BLaER1 treated with 17β-estradiol and CSF1 and Interleukin-3, amounts not matched to agents 10 nM and 100 nM (cell line): ENCODE measurements around the gene GAS2L1.

Experiments used
- H3K27ac ChIP-seq, 11 experiments: shearing (Covaris generic); formaldehyde crosslinking; 2 replicates each; pipeline ENCODE4 v1.8.1; 2022
- H3K27me3 ChIP-seq, 11 experiments: shearing (Covaris generic); formaldehyde crosslinking; 2 replicates each; pipeline ENCODE4 v1.8.1; 2022
- H3K36me3 ChIP-seq, 11 experiments: shearing (Covaris generic); formaldehyde crosslinking; 2 replicates each; pipeline ENCODE4 v1.8.1; 2022
- H3K4me1 ChIP-seq, 10 experiments: shearing (Covaris generic); formaldehyde crosslinking; 2 replicates each; pipeline ENCODE4 v1.8.1; 2022
- H3K4me2 ChIP-seq, 11 experiments: shearing (Covaris generic); formaldehyde crosslinking; 2 replicates each; pipeline ENCODE4 v1.8.1; 2022
- H3K4me3 ChIP-seq, 10 experiments: shearing (Covaris generic); formaldehyde crosslinking; 2 replicates each; pipeline ENCODE4 v1.8.1; 2022
- H3K9ac ChIP-seq, 11 experiments: shearing (Covaris generic); formaldehyde crosslinking; 2 replicates each; pipeline ENCODE4 v1.8.1; 2022
- H3K9me3 ChIP-seq, 11 experiments: shearing (Covaris generic); formaldehyde crosslinking; replicated peaks in 1 of 11; 2 replicates each; pipeline ENCODE4 v1.8.1; 2022
- H4K20me1 ChIP-seq, 11 experiments: shearing (Covaris generic); formaldehyde crosslinking; 2 replicates each; pipeline ENCODE4 v1.8.1; 2022
- Cebpa-rat ChIP-seq, 11 experiments: shearing (Covaris generic); IDR thresholded peaks; 2 replicates each; pipeline ENCODE4 v1.8.1; 2022

GAS2L1 gene

DNA sequence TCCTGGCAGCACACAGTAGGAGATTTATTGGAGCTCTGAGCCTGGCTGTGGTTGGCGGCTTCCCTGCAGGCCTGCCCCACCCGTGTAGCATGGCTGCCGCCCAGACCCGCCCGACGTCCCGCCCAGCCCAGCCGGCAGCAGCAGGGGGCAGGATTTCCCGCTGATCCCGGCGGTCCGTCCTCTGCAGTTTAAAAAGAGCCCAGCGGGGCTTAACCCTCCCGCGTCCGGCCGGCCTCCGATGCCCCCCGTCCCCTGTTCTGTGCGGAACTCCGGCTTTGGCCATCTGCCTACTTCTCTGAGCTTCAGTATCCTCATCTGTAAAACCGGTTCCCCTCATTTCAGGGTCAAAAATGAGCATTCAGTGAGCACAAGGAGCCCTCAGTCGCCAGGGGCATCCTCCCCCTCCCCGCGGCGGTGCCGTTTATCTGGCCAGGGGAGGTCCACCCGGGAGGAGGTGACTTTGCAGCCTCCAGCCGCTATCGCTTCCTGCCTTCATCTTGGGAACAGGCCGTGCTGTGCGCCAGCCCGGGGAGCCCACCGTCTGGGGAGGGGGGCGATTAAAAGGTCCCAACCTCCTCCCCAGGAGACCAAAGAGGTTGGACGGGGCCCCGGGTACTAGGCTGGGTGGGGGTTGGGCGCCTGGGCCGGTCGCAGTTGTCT is at the start of gene GAS2L1:
Gene GAS2L1 (plus strand): TSS at position 476 of the 660 bp plus-strand sequence. CDS start 1,456 bp downstream, outside the sequence.
- H3K4me3 ChIP-seq: peak within 1 kb of the TSS; percentile 60 to 82 (median 65)
- H3K4me2 ChIP-seq: peak within 1 kb of the TSS; percentile 89 to 99 (median 99)
- peaks cover 5 to 58% (median 42%) of the 10 kb centered on the region in 11 experiments; a peak in 21 of 22 replicates for H4K20me1 ChIP-seq
- peaks cover 75 to 95% (median 83%) of the 10 kb centered on the region in 10 experiments for H3K4me1 ChIP-seq
- H3K36me3 ChIP-seq: peaks cover 0 to 5% (median under 1%) of the 10 kb centered on the region in 11 experiments; a peak in 9 of 22 replicates
- H3K27me3 ChIP-seq: peaks cover 0 to 49% (median 44%) of the 10 kb centered on the region in 11 experiments; a peak in 18 of 22 replicates
- TF ChIP-seq Cebpa-rat (IDR thresholded peaks at IDR 0.05): no peak
- no peaks in the 10 kb centered on the region for H3K9me3 ChIP-seq
- H3K9ac ChIP-seq: peak within 1 kb of the TSS; percentile 62 to 96 (median 77)
- peak within 1 kb of the TSS; percentile 39 to 96 (median 60); a peak in 21 of 22 replicates for H3K27ac ChIP-seq

DNA sequence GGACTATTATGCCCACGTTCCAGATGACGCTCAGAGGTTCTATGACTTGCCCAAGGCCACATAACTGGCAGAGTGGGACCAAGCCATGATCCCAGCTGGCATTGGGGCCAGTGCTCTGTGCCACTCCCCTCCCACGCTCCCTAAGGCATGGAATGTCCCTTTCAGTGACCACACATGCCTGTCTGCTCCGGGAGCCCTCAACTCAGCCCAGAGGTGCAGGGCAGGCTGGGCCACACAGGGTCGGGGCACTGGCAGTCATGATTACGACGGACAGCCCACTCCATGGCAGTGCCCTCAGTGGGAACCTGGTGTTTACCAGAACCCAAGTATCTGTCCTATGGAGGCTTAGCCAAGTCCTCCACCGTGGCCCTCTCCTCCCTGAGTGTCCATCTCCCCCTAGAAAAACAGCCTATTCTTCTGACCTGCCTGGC is 48.7 kb upstream of the GAS2L1 start:
- Histone ChIP-seq H3K9ac (no peak overlapping the region), H4K20me1 (peaks cover 0 to 43% (median 23%) of the 10 kb centered on the region in 11 experiments; a peak in 15 of 22 replicates), H3K36me3 (peaks cover 0 to 20% (median 8%) of the 10 kb centered on the region in 11 experiments; a peak in 10 of 22 replicates), H3K27me3 (no peaks in the 10 kb centered on the region), H3K27ac (no peak overlapping the region), H3K9me3 (no peaks in the 10 kb centered on the region), H3K4me3 (no peak overlapping the region), H3K4me2 (no peak overlapping the region), H3K4me1 (peaks cover 0 to 19% (median 8%) of the 10 kb centered on the region in 10 experiments; a peak in 13 of 20 replicates)
- TF ChIP-seq Cebpa-rat (IDR thresholded peaks at IDR 0.05): no peak

DNA sequence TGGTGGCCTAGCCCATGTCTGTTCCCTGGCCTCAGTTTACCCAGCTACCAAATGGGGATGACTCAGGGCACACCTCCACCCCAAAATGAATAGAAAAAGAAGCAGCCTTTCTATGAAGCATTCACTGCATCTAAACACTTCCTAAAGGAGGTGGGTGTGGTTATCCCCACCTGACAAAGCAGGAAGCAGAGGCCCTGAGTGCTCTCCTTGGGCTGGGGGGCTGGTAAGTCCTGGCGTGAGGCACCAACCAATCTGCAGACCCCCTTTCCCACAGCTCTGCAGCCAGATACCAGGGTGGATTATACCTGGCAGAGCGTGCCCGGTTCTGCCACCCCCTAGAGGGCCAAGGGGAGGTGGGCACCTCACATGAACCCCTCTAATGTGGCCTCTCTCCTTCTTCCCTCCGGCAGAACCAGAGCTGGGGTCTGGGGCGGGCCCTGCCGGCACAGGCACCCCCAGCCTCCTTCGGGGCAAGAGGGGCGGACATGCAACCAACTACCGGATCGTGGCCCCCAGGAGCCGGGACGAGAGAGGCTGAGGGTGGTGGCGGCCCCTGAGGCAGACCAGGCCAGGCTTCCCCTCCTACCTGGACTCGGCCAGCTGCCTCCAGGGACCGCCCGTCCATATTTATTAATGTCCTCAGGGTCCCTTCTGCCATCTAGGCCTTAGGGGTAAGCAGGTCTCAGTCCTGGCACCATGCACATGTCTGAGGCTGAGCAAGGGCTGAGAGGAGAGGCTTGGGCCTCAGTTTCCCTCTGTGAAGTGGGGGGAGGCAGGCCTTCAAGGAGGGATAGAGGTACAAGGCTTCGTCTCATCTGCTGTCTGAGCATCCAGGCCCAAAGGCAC is 47.8 kb upstream of the GAS2L1 start:
- no peak overlapping the region for H3K4me3 ChIP-seq
- no peak overlapping the region for H3K27ac ChIP-seq
- no peak overlapping the region for H3K9ac ChIP-seq
- peaks cover 2 to 28% (median 16%) of the 10 kb centered on the region in 10 experiments for H3K4me1 ChIP-seq
- peaks cover 0 to 45% (median 31%) of the 10 kb centered on the region in 11 experiments; a peak in 19 of 22 replicates for H4K20me1 ChIP-seq
- TF ChIP-seq Cebpa-rat (IDR thresholded peaks at IDR 0.05): no peak
- no peak overlapping the region for H3K4me2 ChIP-seq
- H3K9me3 ChIP-seq: no peaks in the 10 kb centered on the region
- peaks cover 0 to 21% (median 8%) of the 10 kb centered on the region in 11 experiments; a peak in 11 of 22 replicates for H3K36me3 ChIP-seq
- no peaks in the 10 kb centered on the region for H3K27me3 ChIP-seq

DNA sequence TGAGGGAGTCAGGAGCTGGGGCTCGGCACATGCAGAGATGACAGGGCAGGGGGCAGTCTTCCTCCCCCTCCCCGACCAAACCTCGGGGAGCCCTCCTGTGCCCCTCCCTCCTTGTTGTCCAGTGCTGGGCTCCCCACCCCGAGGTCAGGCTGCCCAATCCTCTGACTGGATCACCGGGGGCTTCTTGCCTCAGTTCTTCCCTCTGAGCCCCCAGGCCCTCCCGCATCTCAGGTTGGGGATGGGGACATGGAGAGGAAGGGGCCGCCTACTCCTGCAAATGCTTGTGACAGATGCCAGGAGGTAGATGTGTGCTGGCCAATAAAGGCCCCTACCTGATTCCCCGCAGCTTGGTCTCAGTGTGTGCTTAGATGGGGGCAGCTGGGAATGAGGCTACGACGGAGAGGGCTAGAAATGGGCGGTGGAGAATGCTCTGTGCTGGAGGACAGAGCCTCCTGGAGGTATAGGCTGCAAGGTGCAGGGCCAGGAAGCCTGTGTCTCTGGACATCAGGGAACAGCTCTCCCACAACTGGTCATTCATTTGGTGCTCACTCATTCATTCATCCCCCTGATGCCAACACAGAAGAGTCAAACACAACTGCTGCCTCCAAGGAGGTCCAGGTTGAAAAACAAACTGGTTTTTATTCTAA is 47.1 kb upstream of the GAS2L1 start:
- H3K36me3 ChIP-seq: peaks cover 4 to 29% (median 14%) of the 10 kb centered on the region in 11 experiments; a peak in 20 of 22 replicates
- peaks cover 0 to 53% (median 37%) of the 10 kb centered on the region in 11 experiments; a peak in 19 of 22 replicates for H4K20me1 ChIP-seq

DNA sequence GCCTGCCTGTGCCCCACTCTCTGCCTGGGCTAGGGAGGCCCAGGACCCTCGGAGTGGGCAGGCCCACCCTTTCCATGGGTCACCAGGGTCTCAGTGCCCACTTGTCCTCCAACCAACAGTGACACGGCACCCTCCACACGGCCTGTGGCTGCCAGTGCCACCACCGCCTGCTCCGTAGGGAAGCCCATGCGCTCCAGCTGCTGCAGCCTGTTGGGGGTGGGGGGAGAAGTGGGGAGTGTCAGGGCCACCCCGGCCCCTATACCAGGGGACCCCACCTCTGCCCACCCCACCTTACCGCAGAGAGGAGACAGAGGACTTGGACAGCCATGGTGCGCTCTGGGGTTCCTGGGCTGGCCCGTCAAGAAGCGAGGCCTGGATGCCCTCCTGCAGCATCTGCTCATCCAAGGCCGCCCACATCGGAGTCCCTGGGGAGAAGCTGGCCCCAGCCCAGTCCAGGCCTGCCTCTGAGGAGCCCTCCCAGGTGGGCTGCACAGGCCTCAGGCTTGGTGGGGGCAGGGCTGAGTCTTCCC is 46.4 kb upstream of the GAS2L1 start:
- Histone ChIP-seq H3K9me3 (no peaks in the 10 kb centered on the region), H3K9ac (no peak overlapping the region), H3K4me2 (peak overlapping the region in 1 of 11 experiments; percentile 20; a peak in 1 of 22 replicates), H3K27ac (no peak overlapping the region), H4K20me1 (peaks cover 0 to 54% (median 37%) of the 10 kb centered on the region in 11 experiments; a peak in 19 of 22 replicates), H3K27me3 (no peaks in the 10 kb centered on the region), H3K4me3 (no peak overlapping the region), H3K36me3 (peaks cover 9 to 34% (median 19%) of the 10 kb centered on the region in 11 experiments; a peak in 21 of 22 replicates), H3K4me1 (peaks cover 12 to 32% (median 24%) of the 10 kb centered on the region in 10 experiments)
- TF ChIP-seq Cebpa-rat (IDR thresholded peaks at IDR 0.05): no peak

More for the DNA sequence above, 47.1 kb upstream of the GAS2L1 start:
- no peak overlapping the region for H3K27ac ChIP-seq
- peaks cover 10 to 31% (median 23%) of the 10 kb centered on the region in 10 experiments for H3K4me1 ChIP-seq
- H3K4me2 ChIP-seq: no peak overlapping the region
- H3K9ac ChIP-seq: no peak overlapping the region
- TF ChIP-seq Cebpa-rat (IDR thresholded peaks at IDR 0.05): no peak
- H3K4me3 ChIP-seq: no peak overlapping the region
- H3K27me3 ChIP-seq: no peaks in the 10 kb centered on the region
- H3K9me3 ChIP-seq: no peaks in the 10 kb centered on the region

DNA sequence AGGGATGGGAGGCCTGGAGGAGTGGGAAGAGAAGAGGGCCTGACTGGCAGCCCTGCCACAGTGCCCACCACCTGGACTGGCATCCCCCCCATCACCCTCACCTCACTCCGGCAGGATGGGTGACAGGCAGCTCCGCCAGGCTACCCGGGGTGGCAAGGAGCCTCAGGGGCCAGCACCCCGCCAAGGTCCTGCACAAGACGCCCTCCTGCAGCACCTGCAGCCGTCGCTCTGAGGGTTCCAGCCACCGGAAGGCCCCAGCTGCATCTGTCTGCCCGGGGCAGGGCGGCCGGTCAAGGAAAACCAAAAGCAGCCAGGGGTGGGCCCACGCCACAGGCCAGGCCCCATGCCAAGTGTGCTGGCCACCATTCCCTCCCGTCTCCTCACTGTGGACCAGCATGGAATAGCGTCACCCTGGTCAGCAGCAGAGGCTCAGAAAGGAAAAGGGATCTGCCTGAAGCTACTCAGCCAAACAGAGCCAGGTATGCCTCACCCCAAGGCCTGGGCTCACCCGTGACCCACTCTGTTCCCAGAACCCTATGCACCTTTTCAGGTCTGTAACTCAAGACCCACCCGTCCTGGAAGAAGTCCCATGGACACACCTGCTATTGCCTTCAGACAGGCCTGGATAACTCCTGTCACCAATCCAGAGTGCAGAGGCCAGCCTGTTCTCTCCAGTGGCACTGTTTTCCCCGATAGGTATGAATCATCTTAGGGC is 45.7 kb upstream of the GAS2L1 start:
- Histone ChIP-seq H3K36me3 (peaks cover 15 to 40% (median 26%) of the 10 kb centered on the region in 11 experiments; a peak in 21 of 22 replicates), H3K27ac (no peak overlapping the region), H3K9me3 (no peaks in the 10 kb centered on the region), H3K4me1 (peaks cover 12 to 39% (median 30%) of the 10 kb centered on the region in 10 experiments), H3K9ac (no peak overlapping the region), H3K4me3 (no peak overlapping the region), H3K4me2 (peak overlapping the region in 1 of 11 experiments; percentile 20; a peak in 1 of 22 replicates), H3K27me3 (no peaks in the 10 kb centered on the region), H4K20me1 (peaks cover 0 to 54% (median 39%) of the 10 kb centered on the region in 11 experiments; a peak in 19 of 22 replicates)
- TF ChIP-seq Cebpa-rat (IDR thresholded peaks at IDR 0.05): no peak

DNA sequence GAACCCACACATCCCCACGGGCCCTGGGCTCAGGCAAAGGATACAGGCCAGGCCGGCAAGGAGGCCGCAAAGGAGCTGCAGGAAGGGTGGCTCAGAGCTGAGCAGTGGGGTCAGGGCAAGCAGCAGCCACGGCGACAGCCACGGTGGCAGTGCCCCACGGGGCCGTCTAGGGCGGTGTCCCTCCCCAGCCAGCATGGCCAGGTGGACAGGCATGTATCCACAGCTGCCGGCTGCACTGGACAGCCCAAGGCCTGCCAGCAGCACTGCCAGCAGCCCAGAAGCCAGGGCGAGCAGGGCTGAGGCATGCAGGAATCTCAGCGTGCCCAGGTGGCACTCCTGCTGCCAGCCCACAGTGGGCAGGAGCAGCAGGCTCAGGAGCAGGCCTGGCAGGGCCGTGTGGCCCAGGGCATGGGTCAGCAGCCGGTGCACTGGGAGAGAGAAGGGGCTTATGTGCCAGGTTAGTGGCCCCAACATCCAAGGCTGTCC is 42.6 kb upstream of the GAS2L1 start:
- no peak for TF ChIP-seq Cebpa-rat (IDR thresholded peaks at IDR 0.05)
- Histone ChIP-seq H4K20me1 (peaks cover 5 to 53% (median 39%) of the 10 kb centered on the region in 11 experiments; a peak in 21 of 22 replicates), H3K4me3 (peak overlapping the region in 1 of 10 experiments; percentile 2; a peak in 1 of 20 replicates), H3K27me3 (no peaks in the 10 kb centered on the region), H3K9me3 (no peaks in the 10 kb centered on the region), H3K27ac (peak overlapping the region in 2 of 11 experiments; percentile 29 to 43; a peak in 3 of 22 replicates), H3K9ac (peak overlapping the region in 10 of 11 experiments; percentile 2 to 61 (median 38); a peak in 15 of 22 replicates), H3K4me1 (peaks cover 25 to 53% (median 43%) of the 10 kb centered on the region in 10 experiments), H3K36me3 (peaks cover 18 to 43% (median 32%) of the 10 kb centered on the region in 11 experiments; a peak in 21 of 22 replicates), H3K4me2 (peak overlapping the region; percentile 57 to 94 (median 84))
